Measurements from ENCODE around the gene RASGRP3. TPM values are rescaled to one million over a fixed set of nuclear protein-coding genes. Genes with fewer than 3 reads are reported as not detected.

Gene RASGRP3
- total and polyA plus RNA-seq, 9 of the 15 experiments (the other 6 are each of a cell fraction or from before 2014, with no cell fraction given): 0.18 to 1.7 (median 1.2) TPM

- no peak for TF ChIP-seq HBP1 (CRISPR knock-in tag; IDR thresholded peaks at IDR 0.05)
- TF ChIP-seq SRSF9 (IDR thresholded peaks at IDR 0.05; ENCODE audit: borderline replicate concordance, low read depth, low read length): no peak
- TF ChIP-seq FOXM1 (IDR thresholded peaks at IDR 0.05; ENCODE audit: low read depth): no peak
- TF ChIP-seq FOXM1 (CRISPR knock-in tag; IDR thresholded peaks at IDR 0.05; ENCODE audit: low read depth): 0 out of 2 replicates have a peak, but pooled peaks have one; percentile 34
- TF ChIP-seq ZFX (CRISPR knock-in tag; IDR thresholded peaks at IDR 0.05): peak; percentile 55; the same call in 1 of the 2 replicates
- no peak for TF ChIP-seq FOXA3 (CRISPR knock-in tag; conservative IDR thresholded peaks at IDR 0.05 in 1 of 2, IDR thresholded peaks at IDR 0.05 in 1 of 2)
- TF ChIP-seq NFRKB (IDR thresholded peaks at IDR 0.05; ENCODE audit: low read depth): peak; percentile 45; the same call in 1 of the 2 replicates
- TF ChIP-seq ATF6 (CRISPR knock-in tag; IDR thresholded peaks at IDR 0.05): 0 out of 2 replicates have a peak, but pooled peaks have one; percentile 8
- TF ChIP-seq NUFIP1 (IDR thresholded peaks at IDR 0.05; ENCODE audit: partially characterized antibody): no peak
- TF ChIP-seq CHD1 (IDR thresholded peaks at IDR 0.05; ENCODE audit: low read length): peak; percentile 55
- TF ChIP-seq SMARCA4 (IDR thresholded peaks at IDR 0.05): peak; percentile 58; the same call in 1 of the 2 replicates
- TF ChIP-seq BRD9 (IDR thresholded peaks at IDR 0.05; ENCODE audit: low read depth, partially characterized antibody): peak; percentile 75
- TF ChIP-seq FOXK2 (conservative IDR thresholded peaks at IDR 0.05 in 1 of 2, IDR thresholded peaks at IDR 0.05 in 1 of 2; ENCODE audit: low read depth in 2 of 2): no peak
- TF ChIP-seq ZBTB26 (CRISPR knock-in tag; IDR thresholded peaks at IDR 0.05): peak; percentile 37; the same call in 1 of the 2 replicates
- TF ChIP-seq CBFB (CRISPR knock-in tag; IDR thresholded peaks at IDR 0.05): peak; percentile 16; the same call in 1 of the 2 replicates
- TF ChIP-seq STAT5B (CRISPR knock-in tag; IDR thresholded peaks at IDR 0.05): no peak
- TF ChIP-seq TFAM (CRISPR knock-in tag; conservative IDR thresholded peaks at IDR 0.05): no peak
- no peak for TF ChIP-seq SAFB (IDR thresholded peaks at IDR 0.05; ENCODE audit: borderline replicate concordance, low read depth, low read length)
- no peak for TF ChIP-seq CLOCK (CRISPR knock-in tag; IDR thresholded peaks at IDR 0.05; ENCODE audit: borderline replicate concordance)
Measured at GRCh38 chr2:33598561-33599174, 122.2 kb downstream of the RASGRP3 start (continued).

All from K562 (cell line).